H9 (cell line): ENCODE data around the gene JSRP1. TPM values are rescaled to one million over a fixed set of nuclear protein-coding genes. Genes with fewer than 3 reads are reported as not detected.

Experiments
- DNase-seq: peaks from one replicate; pipeline ENCODE4 v3.0.0-alpha.2; 2017
- H2AFZ ChIP-seq: one replicate; pipeline ENCODE4 v1.6.1; 2013; ENCODE audit warnings: mild to moderate bottlenecking, low read length, control low read depth, moderate library complexity
- H2AK5ac ChIP-seq: 2 replicates; pipeline ENCODE4 v1.6.1; 2013; ENCODE audit warnings: low read length, control low read depth, mixed read lengths; ENCODE audit not compliant: insufficient read length
- H2BK120ac ChIP-seq: one replicate; pipeline ENCODE4 v1.6.1; 2013; ENCODE audit warnings: low read depth, mild to moderate bottlenecking, low read length, control low read depth, inconsistent platforms; ENCODE audit not compliant: poor library complexity, severe bottlenecking
- H2BK12ac ChIP-seq: 2 replicates; pipeline ENCODE4 v1.6.1; 2013; ENCODE audit warnings: low read length, control low read depth, mixed read lengths, low read depth; ENCODE audit not compliant: insufficient read length
- H2BK15ac ChIP-seq: 2 replicates; pipeline ENCODE4 v1.6.1; 2013; ENCODE audit warnings: low read depth, low read length, control low read depth
- H2BK20ac ChIP-seq: one replicate; pipeline ENCODE4 v1.6.1; 2013; ENCODE audit warnings: low read depth, mild to moderate bottlenecking, low read length, control low read depth, inconsistent platforms; ENCODE audit not compliant: poor library complexity, severe bottlenecking
- H2BK5ac ChIP-seq: 2 replicates; pipeline ENCODE4 v1.6.1; 2013; ENCODE audit warnings: low read length, control low read depth, mixed read lengths; ENCODE audit not compliant: insufficient read length
- H3K14ac ChIP-seq: 2 replicates; pipeline ENCODE4 v1.6.1; 2013; ENCODE audit warnings: low read length, control low read depth; ENCODE audit not compliant: insufficient read depth
- H3K18ac ChIP-seq: 2 replicates; pipeline ENCODE4 v1.6.1; 2013; ENCODE audit warnings: low read depth, mild to moderate bottlenecking, mixed read lengths, low read length, control low read depth; ENCODE audit not compliant: insufficient read length
- H3K23ac ChIP-seq: 2 replicates; pipeline ENCODE4 v1.6.1; 2013; ENCODE audit warnings: low read length, control low read depth, mixed read lengths, low read depth; ENCODE audit not compliant: insufficient read length
- H3K23me2 ChIP-seq: 2 replicates; pipeline ENCODE4 v1.6.1; 2013; ENCODE audit warnings: low read depth, mild to moderate bottlenecking, mixed read lengths, low read length, control low read depth; ENCODE audit not compliant: insufficient read length, poor library complexity, severe bottlenecking
- H3K27ac ChIP-seq: 2 replicates; pipeline ENCODE4 v1.5.1; 2013; ENCODE audit warnings: low read length, control low read depth, mixed read lengths, low read depth; ENCODE audit not compliant: insufficient read length
- H3K27me3 ChIP-seq: 2 replicates; pipeline ENCODE4 v1.6.1; 2013; ENCODE audit warnings: low read length, control low read depth, inconsistent platforms; ENCODE audit not compliant: insufficient read depth
- H3K4ac ChIP-seq: 2 replicates; pipeline ENCODE4 v1.6.1; 2013; ENCODE audit warnings: low read depth, mild to moderate bottlenecking, control low read depth, inconsistent platforms, low read length, moderate library complexity
- H3K4me1 ChIP-seq: 2 replicates; pipeline ENCODE4 v1.6.1; 2013; ENCODE audit warnings: low read length, control low read depth, inconsistent platforms; ENCODE audit not compliant: insufficient read depth
- H3K4me2 ChIP-seq: 2 replicates; pipeline ENCODE4 v1.6.1; 2013; ENCODE audit warnings: low read length, control low read depth, mixed read lengths; ENCODE audit not compliant: insufficient read length, insufficient read depth
- H3K56ac ChIP-seq: 2 replicates; pipeline ENCODE4 v1.6.1; 2013; ENCODE audit warnings: low read depth, mild to moderate bottlenecking, mixed read lengths, low read length, control low read depth; ENCODE audit not compliant: insufficient read length
- H3K79me1 ChIP-seq: 2 replicates; pipeline ENCODE4 v1.6.1; 2013; ENCODE audit warnings: low read depth, mild to moderate bottlenecking, moderate library complexity, low read length, control low read depth, inconsistent platforms; ENCODE audit not compliant: insufficient read depth, poor library complexity, severe bottlenecking
- H3K79me2 ChIP-seq: 2 replicates; pipeline ENCODE4 v1.6.1; 2013; ENCODE audit warnings: low read length, control low read depth, inconsistent platforms; ENCODE audit not compliant: insufficient read depth
- H3K9ac ChIP-seq: 2 replicates; pipeline ENCODE4 v1.6.1; 2013; ENCODE audit warnings: low read length, control low read depth, mixed read lengths; ENCODE audit not compliant: insufficient read length; ENCODE audit errors: extremely low read depth
- H3K9me3 ChIP-seq: one replicate; pipeline ENCODE4 v1.6.1; 2013; ENCODE audit warnings: low read depth, low read length, inconsistent platforms; ENCODE audit not compliant: control insufficient read depth
- H3T11ph ChIP-seq: one replicate; pipeline ENCODE4 v1.6.1; 2013; ENCODE audit warnings: mild to moderate bottlenecking, low read length, control low read depth, inconsistent platforms
- H4K20me1 ChIP-seq: one replicate; pipeline ENCODE4 v1.6.1; 2013; ENCODE audit not compliant: control insufficient read depth, insufficient read length, insufficient read depth
- H4K5ac ChIP-seq: 2 replicates; pipeline ENCODE4 v1.6.1; 2013; ENCODE audit warnings: low read depth, mild to moderate bottlenecking, mixed read lengths, low read length, control low read depth; ENCODE audit not compliant: insufficient read length
- H4K8ac ChIP-seq: replicated peaks from 2 replicates; pipeline ENCODE4 v1.6.1; 2013; ENCODE audit warnings: low read length, control low read depth, mixed read lengths, low read depth; ENCODE audit not compliant: insufficient read length
- H4K91ac ChIP-seq: 2 replicates; pipeline ENCODE4 v1.6.1; 2013; ENCODE audit warnings: low read depth, mild to moderate bottlenecking, moderate library complexity, mixed read lengths, low read length, control low read depth; ENCODE audit not compliant: insufficient read length
- H3K27ac Mint-ChIP-seq, 3 experiments: 2 replicates in 2 of 3; 3 replicates in 1 of 3; pipeline ENCODE4 v1.8.0; 2020 to 2021; ENCODE audit warnings: mixed read lengths in 3 of 3, mild to moderate bottlenecking in 1 of 3, moderate library complexity in 1 of 3
- H3K27me3 Mint-ChIP-seq: 2 replicates; pipeline ENCODE4 v1.8.0; 2021; ENCODE audit warnings: low read depth, mild to moderate bottlenecking, moderate library complexity, mixed read lengths
- H3K36me3 Mint-ChIP-seq, 3 experiments: 2 replicates in 2 of 3; 3 replicates in 1 of 3; pipeline ENCODE4 v1.8.0; 2020 to 2021; ENCODE audit warnings: low read depth in 3 of 3, mixed read lengths in 3 of 3; ENCODE audit not compliant: insufficient read depth in 1 of 3
- H3K4me1 Mint-ChIP-seq, 2 experiments: 2 replicates each; pipeline ENCODE4 v1.8.0; 2020; ENCODE audit warnings: mixed read lengths in 2 of 2
- H3K4me3 Mint-ChIP-seq, 2 experiments: 2 replicates in 1 of 2; 3 replicates in 1 of 2; pipeline ENCODE4 v1.8.0; 2020 to 2021; ENCODE audit warnings: mild to moderate bottlenecking in 2 of 2, mixed read lengths in 2 of 2, moderate library complexity in 1 of 2
- H3K9me3 Mint-ChIP-seq, 2 experiments: 2 replicates in 1 of 2; 3 replicates in 1 of 2; pipeline ENCODE4 v1.8.0; 2020; ENCODE audit warnings: mild to moderate bottlenecking in 2 of 2, mixed read lengths in 2 of 2, moderate library complexity in 1 of 2
- CTCF ChIP-seq: fragments of 200-600 bp; sonication (generic); conservative IDR thresholded peaks from 3 replicates; pipeline ENCODE4 v1.8.0; 2021; ENCODE audit warnings: antibody characterized with exemption, mild to moderate bottlenecking
- WGBS: extraction: QIAGEN DNeasy Blood & Tissue Kit; methylation state at CpG from one replicate; pipeline ENCODE4 v1.1.7; 2013; ENCODE audit warnings: missing lambda C conversion rate, low lambda C conversion rate, mixed read lengths; ENCODE audit not compliant: insufficient read length; ENCODE audit errors: extremely low coverage; 5-methylcytosine and 5-hydroxymethylcytosine counted together
- total RNA-seq: library from RNA; stranded (reverse); gene quantifications from 2 replicates; pipeline ENCODE4 v1.2.1, GENCODE V29; 2021

JSRP1 gene
- total RNA-seq, 1 experiment from 2014 or later: 0.90 TPM

DNA sequence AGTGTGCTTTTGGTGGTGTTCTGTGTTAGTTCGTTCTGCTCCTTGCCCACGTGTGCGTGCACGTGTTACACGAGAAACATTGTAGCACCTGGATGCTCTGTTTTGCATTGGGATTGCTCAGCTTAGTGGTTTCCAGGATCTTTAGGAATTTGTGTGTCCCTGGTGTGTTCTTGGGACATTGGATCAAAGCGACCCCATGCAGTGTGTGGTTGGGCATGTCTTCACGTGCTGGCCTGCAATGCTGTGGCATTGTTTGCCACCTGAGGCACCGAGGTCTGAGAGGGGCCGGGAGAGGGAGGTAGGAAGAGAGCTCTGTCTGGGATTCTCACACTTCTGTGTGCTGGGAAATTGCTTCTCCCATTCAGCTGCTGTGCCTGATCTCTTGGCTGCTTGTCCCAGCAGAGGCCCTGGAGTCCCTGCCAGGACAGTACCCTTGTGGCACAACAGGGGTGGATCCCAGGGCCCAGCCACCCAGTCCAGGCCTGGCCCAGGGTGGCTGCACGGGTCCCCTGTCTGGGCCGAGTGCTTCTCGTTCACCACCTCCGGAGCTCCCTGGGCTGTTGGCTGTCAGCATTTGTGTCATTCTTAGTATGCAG lies 31.4 kb downstream of the JSRP1 start:
- Histone ChIP-seq H4K91ac (no peak overlapping the region), H2BK12ac (no peak overlapping the region), H2BK5ac (no peak overlapping the region), H3K14ac (no peak overlapping the region), H3K4ac (no peak overlapping the region), H3K23ac (no peak overlapping the region), H2BK20ac (no peak overlapping the region), H4K8ac (no peak overlapping the region), H3K9ac (no peak overlapping the region), H3K18ac (no peak overlapping the region), H3K56ac (no peak overlapping the region), H3K4me2 (no peak overlapping the region), H3K23me2 (no peaks in the 10 kb centered on the region), H2BK15ac (no peak overlapping the region), H3K9me3 (no peaks in the 10 kb centered on the region), H4K5ac (no peak overlapping the region), H3K79me1 (no peaks in the 10 kb centered on the region), H3T11ph (no peak overlapping the region), H2AK5ac (no peak overlapping the region), H3K4me1 (no peaks in the 10 kb centered on the region), H2AFZ (no peak overlapping the region), H4K20me1 (no peaks in the 10 kb centered on the region), H2BK120ac (no peak overlapping the region), H3K27ac (no peak overlapping the region), H3K79me2 (no peaks in the 10 kb centered on the region), H3K27me3 (no peaks in the 10 kb centered on the region)
- Mint-ChIP-seq H3K27me3 (no peaks in the 10 kb centered on the region; the same call in 1 of the 2 replicates), H3K4me3 (no peak overlapping the region), H3K4me1 (no peaks in the 10 kb centered on the region), H3K27ac (peak overlapping the region; percentile 52 to 88 (median 83); a peak in 5 of 7 replicates), H3K36me3 (peaks cover 9 to 51% (median 40%) of the 10 kb centered on the region in 3 experiments; a peak in 6 of 7 replicates), H3K9me3 (no peaks in the 10 kb centered on the region)
- no CpG with 5 or more reads among the region's 13 CpGs for WGBS
- no peak for TF ChIP-seq CTCF
- DNase-seq: no peak
